Spleen (tissue), 11 donors: ENCODE results near the gene ARHGAP22. TPM values are rescaled to one million over a fixed set of nuclear protein-coding genes. Genes with fewer than 3 reads are reported as not detected.

Experiments used
- DNase-seq: peaks from one replicate; pipeline ENCODE4 v3.0.0-alpha.2; 2020
- H3K27ac ChIP-seq, 8 donors: fragments of 200-600 bp; sonication (generic) in 7 of 8; 1 replicate in 4 of 8; 2 replicates in 4 of 8; pipeline versions ENCODE4 v1.5.0 to v1.8.0; 2016 to 2021; ENCODE audit warnings: inconsistent platforms in 4 of 8, mild to moderate bottlenecking in 4 of 8, moderate library complexity in 1 of 8
- H3K27me3 ChIP-seq, 7 donors: fragments of 200-600 bp; sonication (generic) in 6 of 7; replicated peaks in 1 of 7; 1 replicate in 4 of 7; 2 replicates in 3 of 7; pipeline versions ENCODE4 v1.5.0 to v1.8.0; 2016 to 2021; ENCODE audit warnings: inconsistent platforms in 3 of 7, mild to moderate bottlenecking in 1 of 7
- H3K36me3 ChIP-seq, 6 donors: fragments of 200-600 bp; sonication (generic) in 5 of 6; 1 replicate in 4 of 6; 2 replicates in 2 of 6; pipeline versions ENCODE4 v1.5.0 to v1.8.0; 2016 to 2021; ENCODE audit warnings: inconsistent platforms in 2 of 6
- H3K4me1 ChIP-seq, 6 donors: fragments of 200-600 bp; sonication (generic) in 5 of 6; 1 replicate in 3 of 6; 2 replicates in 3 of 6; pipeline versions ENCODE4 v1.5.0 to v1.8.0; 2016 to 2021; ENCODE audit warnings: inconsistent platforms in 3 of 6
- H3K4me3 ChIP-seq, 8 donors: fragments of 200-600 bp; sonication (generic) in 7 of 8; 1 replicate in 4 of 8; 2 replicates in 4 of 8; pipeline versions ENCODE4 v1.5.0 to v1.8.0; 2016 to 2021; ENCODE audit warnings: inconsistent platforms in 4 of 8, mild to moderate bottlenecking in 4 of 8, moderate library complexity in 2 of 8
- H3K9me3 ChIP-seq, 8 donors: fragments of 200-600 bp; sonication (generic) in 7 of 8; 1 replicate in 4 of 8; 2 replicates in 4 of 8; pipeline versions ENCODE4 v1.5.0 to v1.8.0; 2016 to 2021; ENCODE audit warnings: inconsistent platforms in 4 of 8
- CTCF ChIP-seq, 11 experiments: fragments of 200-600 bp in 7 of 11; fragments of 450-650 bp in 4 of 11; sonication (generic) in 4 of 11; IDR thresholded peaks in 8 of 11; conservative IDR thresholded peaks in 3 of 11; 1 replicate in 7 of 11; 2 replicates in 4 of 11; pipeline versions ENCODE4 v1.4.0 to v1.8.0; 2016 to 2021; ENCODE audit warnings: antibody characterized with exemption in 11 of 11, inconsistent platforms in 4 of 11, mild to moderate bottlenecking in 1 of 11
- POLR2A ChIP-seq, 3 donors: fragments of 450-650 bp; IDR thresholded peaks; one replicate each; pipeline ENCODE4 v1.5.1; 2017; ENCODE audit warnings: antibody characterized with exemption in 3 of 3, mild to moderate bottlenecking in 1 of 3
- POLR2AphosphoS5 ChIP-seq, 3 donors: sonication (generic); formaldehyde crosslinking; IDR thresholded peaks; one replicate each; pipeline ENCODE4 v1.5.1; 2017; ENCODE audit warnings: antibody characterized with exemption in 3 of 3
- WGBS, 5 donors: extraction: QIAGEN DNeasy Blood & Tissue Kit in 3 of 5; methylation state at CpG; one replicate each; pipeline versions ENCODE4 v1.1.5 to v1.1.7; 2013 to 2018; 5-methylcytosine and 5-hydroxymethylcytosine counted together
- intact Hi-C: fragments of 100-400 bp; cut with DNase I; formaldehyde crosslinking; loops from one replicate; pipeline ENCODE4 v1.15.0; 2023; ENCODE audit warnings: low total_unique reads
- polyA plus RNA-seq, 3 donors: library from polyadenylated mRNA; stranded (reverse); fragments of 200-250 nt; gene quantifications; one replicate each; pipeline ENCODE4 v1.2.1, GENCODE V29; 2013
- total RNA-seq, 7 donors: library from RNA; depleted of rRNA in 3 of 7; stranded (reverse); fragments of >200 nt in 3 of 7; fragmentation: NEBNext Ultra II Directional in 4 of 7; extraction: Animal tissue kit (Norgen Biotek cat#: 25700) in 4 of 7; gene quantifications; one replicate each; pipeline versions ENCODE4 v1.1.0 to v1.2.1, GENCODE V29; 2016 to 2021
- donor health status: healthy with polysubstance abuse.
- donor health status: DM: no; HTN: no; CAD: no; lungs with moderate emphysema.
- donor health status: DM: no; HTN: no; CAD: no.
- donor health status: Bipolar disorder and iron deficiency.
- donor health status: healthy.
- donor health status: DM: no; HTN: no; CAD: no.
- donor health status: DM: yes; HTN: yes; CAD: no.

Gene ARHGAP22
- total and polyA plus RNA-seq, 10 donors = 0.56 to 7.5 (median 3.2) TPM

GRCh38 chr10:48525113-48525512 lies 79.8 kb downstream of the ARHGAP22 start:
- Histone ChIP-seq H3K27me3 (peaks cover 0 to 57% (median 31%) of the 10 kb centered on the region in 7 donors), H3K9me3 (no peaks in the 10 kb centered on the region), H3K4me3 (no peak overlapping the region), H3K36me3 (no peaks in the 10 kb centered on the region), H3K27ac (no peak overlapping the region), H3K4me1 (peaks cover 5 to 18% (median 13%) of the 10 kb centered on the region in 6 donors)
- DNase-seq = no peak
- intact Hi-C loops = no loop called here
- 86 to 98% (median 94%) methylated on average over 5 of the region's 5 CpGs for WGBS, 5 donors
- TF ChIP-seq POLR2AphosphoS5 (IDR thresholded peaks at IDR 0.05) = no peak
- no peak for TF ChIP-seq POLR2A (IDR thresholded peaks at IDR 0.05)
- TF ChIP-seq CTCF (IDR thresholded peaks at IDR 0.05 in 8 of 11, conservative IDR thresholded peaks at IDR 0.05 in 3 of 11) = no peak

DNA sequence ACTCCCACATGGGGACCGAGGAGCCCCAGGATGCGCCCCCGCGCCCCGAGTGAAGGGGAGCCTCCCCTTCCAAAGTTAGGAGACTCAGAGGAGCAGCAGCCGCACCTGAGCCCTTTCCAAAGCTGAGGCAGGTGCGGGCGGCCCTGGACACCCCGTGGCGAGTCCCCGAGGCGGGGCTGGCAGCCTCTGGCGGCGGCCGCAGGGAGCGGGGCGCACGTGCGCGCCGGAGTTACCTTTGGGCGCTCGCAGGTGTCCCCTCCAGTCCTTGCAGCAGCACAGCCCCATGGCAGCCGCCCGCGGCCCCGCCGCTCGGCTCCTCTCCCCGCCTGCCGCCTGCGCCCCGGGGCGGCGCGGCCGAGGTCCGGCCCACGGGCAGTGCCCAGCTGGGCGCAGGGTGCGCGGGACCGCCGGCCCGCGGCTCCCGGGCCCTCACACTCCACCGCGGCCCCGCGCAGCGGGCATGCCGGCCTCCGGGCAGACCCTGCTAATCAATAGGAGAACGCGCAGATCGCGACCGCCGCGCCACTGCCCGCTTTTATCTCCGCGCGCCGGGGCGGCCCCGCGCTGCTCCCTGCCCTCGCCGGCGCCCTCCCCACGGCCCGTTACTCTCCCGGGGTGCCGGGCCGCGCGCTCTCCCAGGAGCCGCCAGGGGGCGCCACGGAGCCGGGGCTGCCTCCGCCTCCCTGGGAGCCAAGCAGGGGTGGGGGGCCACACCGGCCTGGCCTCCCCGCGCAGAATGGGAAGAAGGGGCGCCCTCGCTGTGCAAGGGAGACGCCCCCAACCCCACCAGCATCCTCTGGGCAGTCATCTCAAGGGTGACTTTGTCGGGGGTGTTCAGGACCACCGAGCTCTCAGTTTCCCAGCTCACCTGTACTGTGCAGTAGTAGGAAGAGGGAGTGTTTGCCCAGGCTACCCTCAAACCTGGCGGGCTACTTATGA lies 80.8 kb downstream of the ARHGAP22 start:
- intact Hi-C loops = no loop called here
- peaks cover 0 to 57% (median 31%) of the 10 kb centered on the region in 7 donors for H3K27me3 ChIP-seq
- H3K27ac ChIP-seq = no peak overlapping the region
- H3K4me1 ChIP-seq = peaks cover 5 to 26% (median 13%) of the 10 kb centered on the region in 6 donors
- WGBS, 5 donors = 4 to 11% (median 4%) methylated on average over 16 to 93 of the region's 93 CpGs
- no peaks in the 10 kb centered on the region for H3K36me3 ChIP-seq
- TF ChIP-seq CTCF (IDR thresholded peaks at IDR 0.05 in 8 of 11, conservative IDR thresholded peaks at IDR 0.05 in 3 of 11) (peak in 5 of 11 experiments; percentile 15 to 38 (median 32)), POLR2A (IDR thresholded peaks at IDR 0.05) (no peak), POLR2AphosphoS5 (IDR thresholded peaks at IDR 0.05) (no peak)
- DNase-seq = peak; percentile 62
- H3K9me3 ChIP-seq = no peaks in the 10 kb centered on the region
- peak overlapping the region in 7 of 8 donors; percentile 24 to 63 (median 35) for H3K4me3 ChIP-seq

DNA sequence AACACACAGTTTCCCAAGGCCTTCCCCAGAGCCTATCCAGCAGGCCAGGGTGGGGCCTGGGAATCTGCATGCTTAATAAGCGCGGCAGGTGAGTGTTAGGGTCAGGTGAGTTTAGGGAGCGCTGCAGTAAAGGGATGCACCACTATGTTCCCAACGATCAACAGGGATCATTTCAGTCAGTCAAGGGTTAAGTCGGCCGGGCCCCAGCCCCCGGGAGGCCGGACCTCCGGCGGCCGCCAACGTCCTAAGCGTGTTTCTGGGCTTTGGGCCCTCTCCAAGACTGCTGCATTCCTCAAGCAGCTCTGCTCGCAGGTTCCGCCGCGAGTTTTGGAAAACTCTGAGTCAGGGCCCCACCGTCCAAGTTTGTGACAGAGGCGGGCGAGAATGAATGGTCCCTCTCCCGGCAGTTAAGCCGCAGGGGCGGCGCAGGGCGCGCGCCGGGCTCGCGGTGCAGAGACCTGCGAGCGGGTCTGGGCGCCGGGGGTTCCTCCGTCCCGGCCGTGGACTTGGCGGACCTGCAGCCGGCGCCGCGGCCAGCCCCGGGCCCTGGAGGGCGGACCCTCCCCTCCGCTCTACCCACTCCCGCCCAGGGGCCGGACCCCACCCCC lies 81.6 kb downstream of the ARHGAP22 start:
- Histone ChIP-seq H3K27ac (no peak overlapping the region), H3K27me3 (peaks cover 0 to 57% (median 31%) of the 10 kb centered on the region in 7 donors), H3K4me1 (peaks cover 5 to 33% (median 15%) of the 10 kb centered on the region in 6 donors), H3K4me3 (peak overlapping the region in 7 of 8 donors; percentile 24 to 63 (median 35)), H3K36me3 (no peaks in the 10 kb centered on the region), H3K9me3 (no peaks in the 10 kb centered on the region)
- TF ChIP-seq POLR2AphosphoS5 (IDR thresholded peaks at IDR 0.05) (no peak), CTCF (IDR thresholded peaks at IDR 0.05 in 8 of 11, conservative IDR thresholded peaks at IDR 0.05 in 3 of 11) (no peak), POLR2A (IDR thresholded peaks at IDR 0.05) (no peak)
- WGBS, 5 donors = 3 to 13% (median 4%) methylated on average over 14 to 47 of the region's 47 CpGs
- DNase-seq = peak; percentile 63
- intact Hi-C loops = no loop called here
